NAMALWA (cell line): ENCODE results near the gene RAB11FIP3.

Source experiments
- DNase-seq: peaks from one replicate; pipeline ENCODE4 v3.0.0-alpha.2; 2015; ENCODE audit warnings: low spot score

The RAB11FIP3 gene

GRCh38 chr16:554640-555365 lies 129.4 kb downstream of the RAB11FIP3 start:
- DNase-seq, result no peak

GRCh38 chr16:555528-556473 lies 130.4 kb downstream of the RAB11FIP3 start:
- no peak for DNase-seq

DNA sequence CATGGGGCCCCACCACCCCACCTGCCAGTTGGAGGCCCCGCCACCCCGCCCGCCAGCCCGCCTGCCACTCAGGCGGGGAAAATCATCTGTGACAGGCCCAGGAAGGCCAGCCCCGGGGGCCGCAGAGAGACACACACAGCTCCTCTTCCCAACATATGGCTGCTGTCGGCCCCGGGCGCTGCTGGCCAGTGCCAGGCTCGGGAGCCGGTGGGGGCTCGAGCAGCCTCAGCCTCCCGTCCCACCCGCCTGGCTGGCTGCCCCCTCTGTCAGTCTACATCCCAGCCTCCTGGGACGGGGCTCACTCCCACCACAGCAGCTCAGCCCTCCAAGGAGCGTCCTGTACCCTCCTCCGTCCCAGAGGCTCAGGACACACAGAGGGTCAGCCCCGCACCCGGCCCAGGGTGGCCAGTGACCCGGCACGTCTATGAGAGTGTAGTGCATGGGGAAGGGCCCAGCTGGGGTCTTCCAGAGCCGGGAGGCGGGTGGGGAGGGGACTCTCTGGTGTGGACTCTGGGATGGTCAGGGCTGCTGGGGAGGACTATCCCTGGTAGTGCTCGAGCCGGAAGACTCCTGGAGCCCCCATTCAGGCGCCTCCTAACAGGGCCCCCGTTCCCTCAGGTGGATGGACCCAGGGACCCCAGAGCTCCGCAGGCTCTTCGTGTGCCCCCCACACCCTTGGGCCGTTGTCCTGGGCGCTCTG lies 131.2 kb downstream of the RAB11FIP3 start:
- DNase-seq, result no peak

GRCh38 chr16:557463-558297 lies 132.2 kb downstream of the RAB11FIP3 start:
- no peak for DNase-seq

- DNase-seq, result peak; percentile 39
Observed at GRCh38 chr16:558298-559020, 133.0 kb downstream of the RAB11FIP3 start.

- DNase-seq, result no peak
Observed at GRCh38 chr16:559021-559380, 133.6 kb downstream of the RAB11FIP3 start.

DNA sequence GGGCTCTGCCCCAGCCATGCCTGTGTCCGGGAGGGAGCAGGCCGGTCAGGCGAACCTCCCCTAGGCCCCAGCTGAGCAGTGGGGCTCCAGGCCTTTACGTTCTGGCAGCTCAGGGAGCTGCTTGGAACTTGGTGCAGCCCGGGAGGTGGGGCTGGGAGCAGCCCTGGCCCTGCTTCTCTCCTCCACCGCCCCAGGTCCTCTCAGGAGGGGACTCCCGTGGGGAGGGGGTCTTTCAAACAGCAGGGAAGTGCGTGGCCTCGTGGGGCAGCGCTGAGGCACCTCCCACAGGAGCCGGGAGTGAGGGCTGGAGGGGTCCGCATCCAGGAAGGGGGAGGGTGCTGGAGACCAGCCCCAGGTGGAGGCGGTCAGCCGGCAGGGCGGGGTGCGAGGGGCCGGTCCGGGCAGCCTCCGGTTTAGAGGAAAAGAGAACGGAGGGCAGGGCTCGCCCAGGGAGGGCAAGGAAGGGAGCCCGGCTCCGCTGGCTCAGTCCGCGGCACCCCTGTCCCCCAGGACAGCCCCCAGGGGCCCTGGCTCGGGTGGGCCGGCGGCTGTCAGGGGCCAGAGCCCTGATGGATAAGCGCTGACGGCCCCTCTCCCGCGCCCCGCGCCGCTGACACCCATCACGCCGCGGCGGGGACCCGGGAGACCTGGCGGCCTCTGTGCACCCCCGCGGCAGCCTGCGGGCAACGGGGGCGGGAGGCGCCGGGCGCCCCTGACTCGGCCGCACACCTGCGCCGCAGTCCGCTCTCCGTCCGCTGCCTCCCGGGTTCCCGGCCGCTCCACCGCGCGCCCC lies 134.2 kb downstream of the RAB11FIP3 start:
- DNase-seq, result no peak

DNA sequence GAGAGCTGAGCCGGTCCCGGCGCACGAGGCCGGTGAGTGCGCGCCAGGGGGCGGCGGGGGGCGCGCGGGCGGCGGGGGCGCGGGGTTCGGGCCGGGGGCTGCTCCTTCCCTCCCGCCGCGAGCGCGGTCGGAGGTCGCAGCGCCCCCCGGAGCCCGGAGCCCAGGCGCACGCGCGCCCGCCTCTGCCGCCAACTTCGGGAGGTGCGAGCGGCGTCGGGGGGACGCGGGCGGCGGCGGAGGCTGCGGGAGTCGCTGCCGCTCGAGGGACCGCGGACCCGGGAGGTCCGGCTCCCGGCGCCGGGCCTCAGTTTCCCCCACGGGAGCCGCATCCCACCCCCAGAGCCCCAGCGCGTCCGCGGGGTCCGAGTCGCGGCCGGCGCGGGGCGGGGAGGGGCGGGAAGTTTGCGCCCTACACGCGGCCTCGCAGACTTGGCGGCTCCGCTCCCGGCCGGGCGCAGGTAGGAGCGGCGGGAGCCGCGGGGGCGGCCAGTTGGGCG lies 134.8 kb downstream of the RAB11FIP3 start, which contains the start of gene PRR35:
TSS of gene PRR35 (plus strand) at position 191 of the 497 bp plus-strand sequence. CDS start 2,901 bp downstream, outside the sequence.
- no peak for DNase-seq

DNA sequence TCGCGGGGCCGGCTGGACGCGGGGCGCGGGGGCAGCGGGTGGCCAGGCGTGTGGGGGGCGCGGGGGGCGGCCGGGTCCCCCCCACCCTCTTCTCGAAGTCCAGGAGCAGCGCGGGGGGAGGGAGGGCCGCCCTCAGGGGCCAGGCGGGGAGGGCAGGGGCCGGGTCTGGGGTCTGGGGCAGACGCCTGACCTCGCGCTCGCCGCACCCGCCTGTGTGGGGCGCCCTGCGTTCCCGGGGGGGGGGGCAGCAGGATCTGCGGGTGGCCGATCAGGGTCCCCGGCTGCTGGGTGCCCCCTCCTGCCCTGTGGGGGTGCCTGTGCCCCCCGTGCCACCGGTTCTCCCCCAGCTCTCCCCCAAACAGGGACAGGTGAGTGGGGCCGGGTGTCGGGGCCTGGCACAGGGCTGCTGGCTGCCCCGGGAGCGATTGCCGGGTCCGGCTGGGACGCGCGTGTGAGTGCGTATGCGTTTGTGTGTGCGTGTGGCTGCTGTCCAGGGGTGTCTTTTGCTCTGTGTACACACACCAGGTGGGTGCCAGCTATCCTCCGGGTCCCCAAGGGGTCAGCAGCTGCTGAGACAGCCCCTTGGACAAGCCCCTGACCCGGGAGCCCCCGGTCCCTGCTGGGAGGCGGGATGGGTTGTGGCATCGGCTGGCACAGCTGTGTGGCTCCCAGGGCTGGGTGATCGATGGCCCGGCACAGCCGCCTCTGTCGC lies 135.4 kb downstream of the RAB11FIP3 start:
- DNase-seq, result no peak

- no peak for DNase-seq
Observed at GRCh38 chr16:561413-561794, 136.0 kb downstream of the RAB11FIP3 start.

- no peak for DNase-seq
Observed at GRCh38 chr16:561957-562938, 136.8 kb downstream of the RAB11FIP3 start.

DNA sequence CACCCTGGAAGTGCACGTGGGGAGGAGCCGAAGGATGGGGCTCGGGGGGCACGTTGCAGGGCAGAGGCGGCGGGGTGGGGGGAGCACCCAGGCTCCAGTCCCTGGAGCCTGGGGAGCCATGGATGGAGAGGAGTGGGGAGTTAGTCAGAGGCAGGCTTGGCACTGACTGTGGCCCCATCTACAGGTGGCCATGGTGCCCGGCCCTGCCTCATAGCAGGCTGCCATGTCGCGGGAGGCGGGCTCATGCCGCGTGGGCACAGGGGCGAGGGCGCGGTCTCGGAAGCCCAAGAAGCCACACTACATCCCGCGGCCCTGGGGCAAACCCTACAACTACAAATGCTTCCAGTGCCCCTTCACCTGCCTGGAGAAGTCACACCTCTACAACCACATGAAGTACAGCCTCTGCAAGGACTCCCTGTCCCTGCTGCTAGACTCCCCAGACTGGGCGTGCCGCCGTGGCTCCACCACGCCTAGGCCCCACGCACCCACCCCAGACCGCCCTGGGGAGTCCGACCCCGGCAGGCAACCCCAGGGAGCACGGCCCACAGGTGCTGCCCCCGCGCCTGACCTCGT lies 137.7 kb downstream of the RAB11FIP3 start:
- DNase-seq, result no peak

- no peak for DNase-seq
Observed at GRCh38 chr16:564690-565418, 139.4 kb downstream of the RAB11FIP3 start.

DNA sequence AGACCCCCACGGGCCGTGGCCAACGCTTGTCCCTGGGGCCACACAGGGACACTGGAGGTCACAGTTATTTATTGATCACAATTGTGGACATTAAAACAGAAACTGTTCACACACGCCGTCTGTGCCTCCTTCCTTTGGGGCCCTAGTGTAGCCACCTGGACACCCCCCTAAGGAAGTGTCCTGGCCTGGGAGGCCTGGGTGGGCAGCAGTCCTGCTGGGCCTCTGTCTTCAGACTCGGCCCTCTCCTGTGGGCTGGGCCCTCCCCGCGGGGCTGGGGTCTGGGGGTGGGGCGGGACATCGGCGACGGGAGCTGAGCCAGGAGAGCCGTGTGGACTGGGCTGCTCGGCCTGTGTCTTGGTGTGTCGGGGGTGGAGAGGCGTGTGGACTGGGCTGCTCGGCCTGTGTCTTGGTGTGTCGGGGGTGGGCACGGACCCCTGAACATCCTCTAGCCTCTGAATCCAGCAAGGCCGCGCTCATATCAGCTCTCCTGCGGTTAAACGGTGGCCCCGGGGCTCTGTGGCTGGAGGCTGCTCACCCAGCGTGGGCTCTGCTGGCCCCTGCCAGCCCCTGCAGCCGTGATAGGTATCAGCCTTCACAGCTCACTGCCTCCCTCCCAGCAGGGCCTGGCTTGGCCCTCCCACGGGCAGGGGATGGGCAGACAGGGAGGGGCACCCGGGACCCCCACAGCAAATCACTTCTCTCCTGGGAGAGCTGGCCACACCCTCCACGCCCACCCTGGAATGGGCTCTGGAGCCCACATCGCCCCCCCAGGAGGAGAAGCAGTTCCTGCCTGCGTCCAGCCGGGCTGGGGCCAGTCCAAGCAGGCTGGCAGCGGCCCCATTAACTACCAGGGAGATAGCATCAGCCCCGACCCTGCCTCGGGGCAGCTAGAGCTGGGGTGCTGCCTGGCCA lies 140.2 kb downstream of the RAB11FIP3 start:
- DNase-seq, result no peak

DNA sequence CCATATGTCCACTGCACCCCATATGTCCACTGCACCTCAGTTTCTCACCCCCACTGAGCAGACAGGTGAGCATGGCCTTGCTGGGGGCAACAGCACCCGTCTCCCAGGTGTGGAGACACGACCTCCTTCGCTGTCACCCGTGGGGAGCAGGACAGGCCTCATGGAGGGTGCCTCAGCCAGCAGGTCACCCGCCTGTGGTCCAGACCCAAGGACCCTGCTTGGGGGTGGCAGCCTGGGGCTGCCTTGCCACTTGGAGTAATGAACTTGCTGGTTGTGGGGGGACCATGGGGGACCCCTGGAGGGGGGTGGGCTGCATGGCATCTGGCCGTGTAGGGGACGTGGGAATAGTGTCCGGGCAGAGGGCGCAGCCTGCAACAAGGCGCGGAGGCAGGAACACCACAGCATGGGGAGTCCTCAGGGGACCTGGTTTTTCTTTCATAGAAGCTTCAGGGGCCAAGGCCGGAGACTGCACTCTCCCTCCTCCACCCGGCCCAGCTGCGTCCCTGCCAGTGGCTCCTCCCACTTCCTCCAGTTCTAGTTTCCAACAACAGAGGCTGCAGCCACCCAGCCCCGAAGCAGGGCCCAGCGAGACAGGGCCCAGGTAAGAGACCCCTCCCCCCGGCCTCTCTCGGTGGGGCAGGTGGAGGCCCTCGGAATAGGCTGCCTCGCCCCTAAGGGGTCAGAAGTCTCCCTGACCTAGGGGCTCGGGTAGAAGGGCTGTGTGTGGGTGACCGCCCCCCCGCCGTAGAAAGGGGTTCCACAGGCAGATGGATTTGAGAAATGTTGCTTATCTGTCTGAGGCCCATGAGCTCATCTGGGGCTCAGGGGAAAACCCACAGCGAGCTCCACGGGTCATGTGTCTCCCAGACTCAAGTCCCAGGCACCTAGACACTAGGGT lies 141.3 kb downstream of the RAB11FIP3 start, which contains the start of gene NHLRC4:
TSS of gene NHLRC4 (plus strand) at position 531 of the 898 bp plus-strand sequence. CDS start 1,043 bp downstream, outside the sequence.
- DNase-seq, result peak; percentile 88
